PC-3 (cell line): ENCODE measurements around the gene C3.

ENCODE experiments used
- CTCF ChIP-seq: fragments of 300-600 bp; sonication (generic); conservative IDR thresholded peaks from 2 replicates; pipeline ENCODE4 v1.5.1; 2017; ENCODE audit warnings: antibody characterized with exemption, low read depth, mild to moderate bottlenecking, low read length
- EZH2phosphoT487 ChIP-seq: fragments of 300-600 bp; sonication (generic); IDR thresholded peaks from 2 replicates; pipeline ENCODE4 v1.6.1; 2018; ENCODE audit warnings: mild to moderate bottlenecking, antibody characterized with exemption, low read length, borderline replicate concordance

GRCh38 chr19:6714749-6715555 is 5.5 kb downstream of the C3 start:
- TF ChIP-seq CTCF = no peak
- no peak for TF ChIP-seq EZH2phosphoT487
